WI38 (cell line): ENCODE results near the gene PHF1.

Experiments used
- H3K4me3 ChIP-seq: 2 replicates; pipeline ENCODE4 v1.5.1; 2011; ENCODE audit warnings: low read depth, mild to moderate bottlenecking, control low read depth, low read length
- TF ChIP-seq, protein P1 (sequence below): IDR thresholded peaks from 2 replicates; pipeline ENCODE4 v1.5.1; 2012; ENCODE audit warnings: low read depth, mild to moderate bottlenecking, control low read depth, low read length

Gene PHF1

GRCh38 chr6:33424855-33425667 lies 14.2 kb downstream of the PHF1 start:
- TF ChIP-seq, protein P1, sequence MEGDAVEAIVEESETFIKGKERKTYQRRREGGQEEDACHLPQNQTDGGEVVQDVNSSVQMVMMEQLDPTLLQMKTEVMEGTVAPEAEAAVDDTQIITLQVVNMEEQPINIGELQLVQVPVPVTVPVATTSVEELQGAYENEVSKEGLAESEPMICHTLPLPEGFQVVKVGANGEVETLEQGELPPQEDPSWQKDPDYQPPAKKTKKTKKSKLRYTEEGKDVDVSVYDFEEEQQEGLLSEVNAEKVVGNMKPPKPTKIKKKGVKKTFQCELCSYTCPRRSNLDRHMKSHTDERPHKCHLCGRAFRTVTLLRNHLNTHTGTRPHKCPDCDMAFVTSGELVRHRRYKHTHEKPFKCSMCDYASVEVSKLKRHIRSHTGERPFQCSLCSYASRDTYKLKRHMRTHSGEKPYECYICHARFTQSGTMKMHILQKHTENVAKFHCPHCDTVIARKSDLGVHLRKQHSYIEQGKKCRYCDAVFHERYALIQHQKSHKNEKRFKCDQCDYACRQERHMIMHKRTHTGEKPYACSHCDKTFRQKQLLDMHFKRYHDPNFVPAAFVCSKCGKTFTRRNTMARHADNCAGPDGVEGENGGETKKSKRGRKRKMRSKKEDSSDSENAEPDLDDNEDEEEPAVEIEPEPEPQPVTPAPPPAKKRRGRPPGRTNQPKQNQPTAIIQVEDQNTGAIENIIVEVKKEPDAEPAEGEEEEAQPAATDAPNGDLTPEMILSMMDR, result no peak
- H3K4me3 ChIP-seq, result peak overlapping the region; percentile 60

GRCh38 chr6:33425668-33426577 lies 15.1 kb downstream of the PHF1 start:
- peak overlapping the region; percentile 60 for H3K4me3 ChIP-seq

GRCh38 chr6:33426590-33427511 lies 16.0 kb downstream of the PHF1 start:
- TF ChIP-seq, protein P1, result no peak
- peak overlapping the region; percentile 61 for H3K4me3 ChIP-seq

More at GRCh38 chr6:33425668-33426577, 15.1 kb downstream of the PHF1 start:
- TF ChIP-seq, protein P1, result peak; percentile 46

- peak overlapping the region; percentile 61 for H3K4me3 ChIP-seq
- TF ChIP-seq, protein P1, result no peak
Observed at GRCh38 chr6:33427585-33428223, 16.9 kb downstream of the PHF1 start.

- peak overlapping the region; percentile 53 for H3K4me3 ChIP-seq
- TF ChIP-seq, protein P1, result peak; percentile 23; the same call in 1 of the 2 replicates
Observed at GRCh38 chr6:33428224-33428965, 17.6 kb downstream of the PHF1 start.
